GM20000 (cell line): ENCODE results near the gene AMPD1.

Experiments
- DNase-seq: peaks from one replicate; pipeline ENCODE4 v3.0.0; 2012; ENCODE audit warnings: low spot score
- CTCF ChIP-seq: IDR thresholded peaks from 2 replicates; pipeline ENCODE4 v1.5.1; 2012; ENCODE audit warnings: mild to moderate bottlenecking, control low read depth; ENCODE audit errors: extremely low read depth, missing control alignments

AMPD1 gene

DNA sequence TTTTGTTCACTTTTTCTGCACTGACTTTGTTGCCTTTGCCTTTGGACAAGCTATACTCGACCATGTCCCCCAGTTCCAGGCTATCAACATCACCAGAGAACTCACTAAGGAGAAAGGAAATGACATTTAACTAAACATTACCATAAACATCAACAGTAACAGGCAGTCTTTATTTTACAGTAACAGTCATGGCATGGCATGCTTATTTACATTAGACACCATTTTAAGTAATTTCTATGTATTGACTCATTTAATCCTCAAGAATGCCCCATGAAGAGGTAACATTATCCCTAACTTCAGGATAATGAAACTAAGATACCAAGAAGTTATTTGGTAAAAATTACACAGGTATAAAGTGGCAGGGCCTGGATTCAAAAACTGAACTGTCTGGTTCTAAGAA is 29.9 kb upstream of the AMPD1 start:
- no peak for TF ChIP-seq CTCF
- no peak for DNase-seq

- no peak for TF ChIP-seq CTCF
- no peak for DNase-seq
Observed at GRCh38 chr1:114723915-114724314, 28.6 kb upstream of the AMPD1 start.

DNA sequence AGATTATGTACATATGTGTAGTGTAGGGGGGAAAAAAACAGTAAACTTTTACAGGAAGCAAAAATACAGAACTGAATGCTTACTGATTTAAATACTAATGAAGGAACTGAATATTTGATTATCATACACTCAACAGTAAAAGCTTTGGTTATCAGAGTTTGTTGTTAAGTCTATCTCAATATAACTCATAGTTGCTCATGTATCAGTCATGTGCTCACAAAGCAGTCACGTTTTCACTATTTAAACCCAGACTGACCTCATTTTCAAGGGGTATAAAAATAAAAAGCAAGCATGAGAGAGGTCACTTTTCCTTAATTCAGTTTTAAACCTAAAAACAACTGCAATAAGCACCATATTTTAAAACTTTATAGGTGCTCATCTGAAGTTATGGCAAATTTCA is 28.1 kb upstream of the AMPD1 start:
- TF ChIP-seq CTCF, result no peak
- DNase-seq, result no peak

GRCh38 chr1:114720492-114720891 is 25.1 kb upstream of the AMPD1 start:
- no peak for DNase-seq
- TF ChIP-seq CTCF, result no peak

DNA sequence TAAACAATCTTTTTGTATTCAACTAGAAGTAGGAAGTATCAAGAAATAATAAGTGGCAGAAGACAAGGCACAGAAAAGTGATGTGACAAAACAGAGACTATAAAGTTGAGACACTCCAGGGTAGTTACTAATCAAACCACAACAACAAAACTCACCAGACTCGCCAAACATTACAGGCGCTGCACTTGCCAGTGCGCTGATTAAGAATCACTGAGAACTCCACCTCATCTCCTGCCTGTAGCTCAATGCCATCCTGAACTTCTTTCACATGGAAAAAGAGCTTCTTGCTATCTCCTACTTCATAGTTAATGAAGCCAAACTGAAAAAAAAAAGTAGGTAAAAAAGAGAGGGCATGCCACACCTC is 24.1 kb upstream of the AMPD1 start:
- no peak for TF ChIP-seq CTCF
- DNase-seq, result no peak

DNA sequence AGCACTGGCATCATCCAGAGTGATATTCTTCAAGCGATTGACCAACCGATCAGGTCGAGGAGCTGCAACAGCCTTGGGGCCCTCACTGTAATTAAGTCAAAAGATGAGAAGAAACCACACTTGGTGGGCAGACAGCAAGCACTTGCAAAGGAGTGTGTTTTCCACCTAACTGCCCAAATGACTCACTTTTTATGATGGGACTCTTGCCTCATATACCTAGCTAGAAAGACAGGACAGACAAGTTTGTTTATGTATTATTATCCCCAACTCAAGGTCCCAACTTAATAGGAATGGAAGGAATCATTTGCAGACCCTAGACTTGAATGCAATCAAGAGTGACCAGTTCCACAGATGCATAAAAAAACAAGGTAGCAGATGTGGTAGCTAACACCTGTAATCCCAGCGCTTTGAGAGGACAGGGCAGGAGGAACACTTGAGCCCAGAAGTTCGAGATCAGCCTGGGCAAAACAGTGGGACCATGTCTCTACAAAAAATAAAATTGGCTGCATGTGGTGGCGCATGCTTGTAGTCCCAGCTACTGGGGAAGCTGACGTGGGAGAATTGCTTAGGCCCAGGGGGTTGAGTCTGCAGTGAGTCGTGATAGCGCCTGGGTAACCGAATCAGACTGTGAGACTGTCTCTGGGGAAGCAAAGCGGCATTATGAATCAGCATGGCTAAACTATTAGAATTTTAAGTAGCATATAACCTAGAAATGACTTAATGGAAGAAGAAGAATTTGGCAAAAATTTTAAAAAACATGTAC is 23.5 kb upstream of the AMPD1 start:
- no peak for DNase-seq
- no peak for TF ChIP-seq CTCF

GRCh38 chr1:114716304-114717170 is 21.2 kb upstream of the AMPD1 start, which contains the start of gene NRAS:
Gene NRAS (minus strand): TSS chr1:114716771. CDS start chr1:114716160, 611 bp downstream.
- no peak for TF ChIP-seq CTCF
- peak; percentile 90 for DNase-seq
